Colonic mucosa (tissue), 4 donors: ENCODE data around the gene LHFPL2. TPM values are rescaled to one million over a fixed set of nuclear protein-coding genes. Genes with fewer than 3 reads are reported as not detected.

ENCODE experiments used
- DNase-seq: peaks from one replicate; pipeline ENCODE4 v3.0.0-alpha.2; 2020
- H3K27ac ChIP-seq: fragments of 200-600 bp; one replicate; pipeline ENCODE4 v1.8.0; 2021
- H3K27me3 ChIP-seq: fragments of 200-600 bp; one replicate; pipeline ENCODE4 v1.8.0; 2021
- H3K36me3 ChIP-seq: fragments of 200-600 bp; one replicate; pipeline ENCODE4 v1.8.0; 2021
- H3K4me1 ChIP-seq: fragments of 200-600 bp; one replicate; pipeline ENCODE4 v1.8.0; 2021; ENCODE audit warnings: mild to moderate bottlenecking
- H3K4me3 ChIP-seq: fragments of 200-600 bp; one replicate; pipeline ENCODE4 v1.8.0; 2021
- H3K9ac ChIP-seq, 2 donors: one replicate each; pipeline ENCODE4 v1.7.0; 2013; ENCODE audit warnings: control low read depth in 2 of 2, low read depth in 2 of 2, low read length in 2 of 2
- H3K9me3 ChIP-seq: fragments of 200-600 bp; one replicate; pipeline ENCODE4 v1.8.0; 2021
- intact Hi-C: fragments of 100-400 bp; cut with DNase I; formaldehyde crosslinking; loops from one replicate; pipeline ENCODE4 v1.14.1; 2022
- total RNA-seq, 2 donors: library from RNA; stranded (reverse); fragmentation: NEBNext Ultra II Directional in 1 of 2; extraction: Animal tissue kit (Norgen Biotek cat#: 25700) in 1 of 2; gene quantifications; one replicate each; pipeline ENCODE4 v1.2.1, GENCODE V29; 2021
- TF ChIP-seq, protein P1 (sequence below): fragments of 200-600 bp; IDR thresholded peaks from one replicate; pipeline ENCODE4 v1.8.0; 2022; ENCODE audit warnings: antibody characterized with exemption, mild to moderate bottlenecking
- donor health status: healthy.
- donor health status: DM: no; HTN: no; CAD: no.
- donor health status: DM: no; HTN: no; CAD: no.

LHFPL2 gene
- total RNA-seq, 2 donors from 2014 or later = 35.5 to 39.2 TPM

DNA sequence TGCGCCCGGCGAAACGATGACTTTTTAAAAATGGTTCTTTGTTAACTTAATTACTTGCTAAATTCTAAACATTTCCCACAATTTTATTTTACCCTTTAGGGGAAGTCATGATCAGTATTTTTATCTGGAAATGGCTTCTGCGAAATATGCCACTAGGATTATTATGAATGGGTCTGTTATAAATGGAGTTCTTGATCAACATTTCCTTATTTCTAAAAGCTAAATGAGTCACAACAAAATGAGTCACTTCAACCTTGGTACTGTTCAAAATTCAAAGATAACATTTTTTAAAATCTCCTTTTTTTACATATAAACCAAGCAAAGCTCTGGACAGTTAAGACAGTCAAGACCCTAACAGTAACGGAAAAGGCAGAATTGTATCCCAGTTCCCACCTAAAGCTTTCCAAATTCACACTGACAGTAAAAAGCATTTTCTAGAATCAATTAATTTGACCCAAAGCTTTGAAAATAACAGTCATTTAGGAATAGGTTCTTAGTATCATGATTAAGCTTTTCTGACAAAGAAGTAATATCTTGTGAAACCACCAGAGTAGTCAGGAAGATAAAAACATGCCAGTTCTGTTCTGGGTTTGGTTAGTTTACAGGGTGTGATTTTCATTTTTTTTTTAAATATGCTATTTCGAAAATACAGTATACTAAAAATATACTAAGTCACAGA is 81.7 kb downstream of the LHFPL2 start:
- Histone ChIP-seq H3K9ac (no peak overlapping the region), H3K27me3 (no peaks in the 10 kb centered on the region), H3K27ac (no peak overlapping the region), H3K4me3 (no peak overlapping the region), H3K36me3 (no peaks in the 10 kb centered on the region), H3K4me1 (no peaks in the 10 kb centered on the region), H3K9me3 (no peaks in the 10 kb centered on the region)
- intact Hi-C loops = no loop called here
- DNase-seq = no peak
- TF ChIP-seq, protein P1, sequence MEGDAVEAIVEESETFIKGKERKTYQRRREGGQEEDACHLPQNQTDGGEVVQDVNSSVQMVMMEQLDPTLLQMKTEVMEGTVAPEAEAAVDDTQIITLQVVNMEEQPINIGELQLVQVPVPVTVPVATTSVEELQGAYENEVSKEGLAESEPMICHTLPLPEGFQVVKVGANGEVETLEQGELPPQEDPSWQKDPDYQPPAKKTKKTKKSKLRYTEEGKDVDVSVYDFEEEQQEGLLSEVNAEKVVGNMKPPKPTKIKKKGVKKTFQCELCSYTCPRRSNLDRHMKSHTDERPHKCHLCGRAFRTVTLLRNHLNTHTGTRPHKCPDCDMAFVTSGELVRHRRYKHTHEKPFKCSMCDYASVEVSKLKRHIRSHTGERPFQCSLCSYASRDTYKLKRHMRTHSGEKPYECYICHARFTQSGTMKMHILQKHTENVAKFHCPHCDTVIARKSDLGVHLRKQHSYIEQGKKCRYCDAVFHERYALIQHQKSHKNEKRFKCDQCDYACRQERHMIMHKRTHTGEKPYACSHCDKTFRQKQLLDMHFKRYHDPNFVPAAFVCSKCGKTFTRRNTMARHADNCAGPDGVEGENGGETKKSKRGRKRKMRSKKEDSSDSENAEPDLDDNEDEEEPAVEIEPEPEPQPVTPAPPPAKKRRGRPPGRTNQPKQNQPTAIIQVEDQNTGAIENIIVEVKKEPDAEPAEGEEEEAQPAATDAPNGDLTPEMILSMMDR = no peak

DNA sequence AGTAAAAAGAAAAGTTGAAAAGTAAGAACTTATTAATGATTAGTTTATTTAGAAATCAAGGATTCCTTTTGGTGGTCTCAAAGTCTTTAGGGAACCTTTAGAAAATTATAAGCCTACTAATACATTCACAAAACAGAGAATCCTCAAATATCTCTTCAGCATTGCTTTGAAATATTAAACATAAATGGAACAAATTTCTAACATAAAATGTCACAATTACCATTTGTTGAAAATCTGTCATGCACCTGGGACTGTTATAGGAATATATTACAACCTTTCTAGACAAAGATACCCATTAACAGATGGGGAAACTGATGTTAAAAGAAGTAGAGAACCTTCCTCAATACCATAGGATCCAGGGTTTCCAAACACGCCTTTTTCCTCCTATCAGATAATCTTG is 83.2 kb downstream of the LHFPL2 start:
- TF ChIP-seq, protein P1 = no peak
- no peaks in the 10 kb centered on the region for H3K36me3 ChIP-seq
- no peak overlapping the region for H3K9ac ChIP-seq
- H3K4me3 ChIP-seq = no peak overlapping the region
- H3K4me1 ChIP-seq = no peaks in the 10 kb centered on the region
- DNase-seq = no peak
- no peaks in the 10 kb centered on the region for H3K27me3 ChIP-seq
- H3K9me3 ChIP-seq = no peaks in the 10 kb centered on the region
- intact Hi-C loops = no loop called here
- H3K27ac ChIP-seq = no peak overlapping the region

DNA sequence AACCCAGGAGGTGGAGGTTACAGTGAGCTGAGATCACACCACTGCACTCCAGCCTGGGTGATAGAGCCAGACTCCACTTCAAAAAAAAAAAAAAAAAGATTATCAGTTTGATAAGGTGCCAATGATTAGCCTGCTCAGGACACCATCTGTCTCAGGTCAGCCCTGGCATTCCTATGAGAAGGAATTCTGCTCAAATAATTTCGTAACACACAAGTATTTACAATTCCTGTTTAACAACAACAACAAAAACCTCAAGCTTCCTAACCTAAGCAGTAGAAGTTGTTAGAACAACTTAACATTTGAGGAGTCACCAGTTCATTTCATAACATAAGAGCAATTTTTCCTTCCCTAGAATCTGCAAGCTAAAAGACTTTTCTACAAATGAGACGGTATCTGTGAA is 85.0 kb downstream of the LHFPL2 start:
- no peaks in the 10 kb centered on the region for H3K4me1 ChIP-seq
- intact Hi-C loops = no loop called here
- DNase-seq = no peak
- H3K27me3 ChIP-seq = no peaks in the 10 kb centered on the region
- no peak overlapping the region for H3K9ac ChIP-seq
- TF ChIP-seq, protein P1 = no peak
- no peaks in the 10 kb centered on the region for H3K9me3 ChIP-seq
- no peak overlapping the region for H3K4me3 ChIP-seq
- no peaks in the 10 kb centered on the region for H3K36me3 ChIP-seq
- no peak overlapping the region for H3K27ac ChIP-seq

DNA sequence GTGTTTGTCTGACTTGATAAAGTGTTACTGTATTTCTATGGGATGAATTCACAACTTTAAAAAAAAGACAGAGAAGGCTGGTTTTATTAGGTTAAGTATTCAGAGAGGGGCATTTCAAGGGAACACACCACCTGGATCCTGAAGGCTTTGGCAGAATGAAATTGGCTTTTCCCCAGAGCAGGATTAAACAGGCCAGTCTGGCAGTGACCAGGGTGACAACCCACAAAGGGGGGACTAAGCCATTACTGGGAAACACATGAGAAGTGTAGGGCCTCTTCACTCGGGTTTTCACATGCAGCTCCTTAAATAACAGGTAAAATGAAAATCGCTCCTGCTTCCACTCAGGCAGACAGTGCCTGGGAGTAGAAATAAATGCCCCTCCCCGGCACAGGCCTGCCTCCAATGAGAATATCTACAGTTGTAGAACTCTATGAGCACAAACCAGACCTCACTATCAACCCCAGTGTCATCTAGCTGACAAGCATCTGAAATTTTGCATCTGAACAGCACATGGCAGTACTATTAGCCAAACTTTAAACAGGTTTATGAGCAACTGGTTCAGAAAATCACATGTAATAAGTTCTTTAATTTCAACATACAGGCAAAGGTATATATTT is 85.8 kb downstream of the LHFPL2 start:
- H3K4me1 ChIP-seq = no peaks in the 10 kb centered on the region

DNA sequence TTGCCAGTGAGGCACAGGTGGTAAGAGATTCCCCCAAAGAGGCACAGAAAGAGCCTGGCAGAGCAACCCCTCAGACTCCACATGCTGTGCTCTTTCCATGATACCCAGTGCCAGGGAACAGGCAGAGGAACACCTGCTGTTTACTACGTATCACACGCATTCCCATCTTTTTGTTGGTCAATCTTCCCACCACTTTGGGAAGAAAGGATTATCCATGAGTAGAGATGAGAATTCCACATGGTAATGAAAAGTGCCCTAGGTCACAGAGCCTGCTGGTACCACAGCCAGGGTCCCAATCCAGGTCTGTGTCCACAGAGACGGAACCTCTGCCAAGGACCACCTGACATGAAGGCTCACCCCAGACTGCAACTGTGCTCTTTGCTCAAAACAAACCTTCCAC is 86.6 kb downstream of the LHFPL2 start:
- TF ChIP-seq, protein P1 = no peak
- H3K36me3 ChIP-seq = no peaks in the 10 kb centered on the region
- no peak overlapping the region for H3K27ac ChIP-seq
- H3K9me3 ChIP-seq = no peaks in the 10 kb centered on the region
- DNase-seq = no peak
- intact Hi-C loops = no loop called here
- no peaks in the 10 kb centered on the region for H3K4me1 ChIP-seq
- H3K27me3 ChIP-seq = no peaks in the 10 kb centered on the region
- H3K4me3 ChIP-seq = no peak overlapping the region
- no peak overlapping the region for H3K9ac ChIP-seq

More for the DNA sequence above, 85.8 kb downstream of the LHFPL2 start:
- no peaks in the 10 kb centered on the region for H3K9me3 ChIP-seq
- TF ChIP-seq, protein P1 = no peak
- intact Hi-C loops = no loop called here
- H3K9ac ChIP-seq = no peak overlapping the region
- no peak overlapping the region for H3K27ac ChIP-seq
- no peak overlapping the region for H3K4me3 ChIP-seq
- no peaks in the 10 kb centered on the region for H3K36me3 ChIP-seq
- H3K27me3 ChIP-seq = no peaks in the 10 kb centered on the region
- DNase-seq = no peak
